ENCODE results near the gene C1orf226.
A peak's percentile ranks its signal among the peaks of the same experiment; 100 is the strongest.

Gene C1orf226

DNA sequence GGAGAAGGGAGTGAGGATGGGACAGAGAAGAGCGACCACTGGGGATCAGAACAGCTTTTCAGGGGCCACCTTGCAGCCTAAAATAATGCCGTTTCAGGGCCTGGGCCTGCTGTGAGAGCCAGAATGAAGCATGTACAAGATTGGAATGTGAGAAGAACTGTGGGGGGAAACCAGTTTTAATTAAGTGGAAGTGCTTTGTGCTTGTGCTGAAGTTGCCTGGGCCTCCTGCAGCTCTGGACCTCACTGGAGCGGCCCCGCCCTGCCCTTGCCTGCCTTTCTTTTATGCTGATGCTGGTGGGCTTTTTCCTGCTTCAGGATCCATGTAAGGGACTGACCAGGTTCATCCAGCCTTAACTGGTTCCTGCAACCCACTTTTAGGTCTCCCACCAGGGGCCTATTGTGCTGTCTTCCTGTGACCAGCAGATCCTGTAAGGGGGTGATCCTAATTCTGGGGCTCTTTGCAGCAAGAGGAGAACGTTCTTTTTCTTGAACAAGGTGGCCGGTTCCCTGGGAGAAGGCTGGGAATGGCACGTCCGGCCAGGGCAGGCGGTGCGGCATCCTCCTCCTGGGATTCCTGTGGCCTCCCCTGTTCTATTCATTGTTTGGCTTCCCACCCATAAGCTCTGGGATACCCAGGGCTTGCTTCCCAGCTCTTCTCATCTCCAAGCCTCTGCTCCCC, 3.2 kb downstream of the C1orf226 start:
- Mint-ChIP-seq H3K4me1 (peaks cover 8 to 12% of the 10 kb centered on the region in 2 donors), H3K27ac (no peak overlapping the region), H3K9me3 (no peaks in the 10 kb centered on the region), H3K4me3 (no peak overlapping the region), H3K27me3 (peaks cover 9 to 19% of the 10 kb centered on the region in 2 donors), H3K36me3 (no peaks in the 10 kb centered on the region)
- ATAC-seq (replicated peaks) (no peak), DNase-seq (no peak)

DNA sequence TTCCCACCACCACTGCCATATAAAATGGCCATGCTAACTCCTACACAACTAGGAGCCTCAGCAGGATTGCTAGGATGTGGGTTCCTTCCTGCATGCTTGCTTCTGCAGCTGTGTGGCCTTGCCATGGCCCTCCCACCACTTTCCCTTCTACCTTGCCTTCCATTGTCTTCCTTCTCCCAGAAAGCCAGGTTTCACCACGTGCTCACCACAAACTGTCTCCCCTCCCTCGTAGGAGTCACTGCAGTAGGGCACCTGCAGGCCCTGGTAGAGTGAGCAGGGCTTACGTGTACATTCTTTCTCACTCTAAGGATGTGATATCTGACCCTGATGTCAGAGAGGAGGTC, 3.7 kb downstream of the C1orf226 start:
- DNase-seq, result no peak
- peaks cover 8 to 17% of the 10 kb centered on the region in 2 donors for H3K4me1 Mint-ChIP-seq
- ATAC-seq (replicated peaks), result no peak
- H3K36me3 Mint-ChIP-seq, result no peaks in the 10 kb centered on the region
- H3K27ac Mint-ChIP-seq, result no peak overlapping the region
- H3K27me3 Mint-ChIP-seq, result peaks cover 10 to 22% of the 10 kb centered on the region in 2 donors
- no peaks in the 10 kb centered on the region for H3K9me3 Mint-ChIP-seq
- H3K4me3 Mint-ChIP-seq, result no peak overlapping the region

DNA sequence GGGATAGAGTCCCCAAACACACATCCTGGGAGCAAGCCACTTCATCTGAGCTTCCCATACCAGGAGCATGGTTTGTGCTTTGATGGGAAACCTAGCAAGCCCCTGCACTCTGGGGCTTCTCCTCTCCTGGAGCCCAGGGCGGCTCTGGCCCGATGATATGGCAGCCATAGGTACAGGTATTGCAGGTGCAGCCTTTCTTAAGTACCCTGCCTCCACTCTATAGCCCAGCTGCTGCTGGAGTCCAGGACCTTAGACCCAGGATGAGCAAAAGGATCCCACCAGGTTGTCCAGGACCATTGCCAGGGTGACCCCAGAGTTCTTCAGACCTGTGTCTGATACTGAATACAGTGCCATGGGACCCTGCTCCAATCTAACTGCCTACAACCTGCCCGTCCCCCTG, 4.2 kb downstream of the C1orf226 start:
- no peaks in the 10 kb centered on the region for H3K9me3 Mint-ChIP-seq
- peaks cover 14 to 26% of the 10 kb centered on the region in 2 donors for H3K27me3 Mint-ChIP-seq
- H3K4me1 Mint-ChIP-seq, result peaks cover 8 to 18% of the 10 kb centered on the region in 2 donors
- H3K4me3 Mint-ChIP-seq, result no peak overlapping the region
- ATAC-seq (replicated peaks) (no peak), DNase-seq (no peak)
- no peaks in the 10 kb centered on the region for H3K36me3 Mint-ChIP-seq
- no peak overlapping the region for H3K27ac Mint-ChIP-seq

- DNase-seq, result no peak
Measured at GRCh38 chr1:162386292-162387225, 5.0 kb downstream of the C1orf226 start.

GRCh38 chr1:162387226-162388082, 5.9 kb downstream of the C1orf226 start:
- ATAC-seq (replicated peaks), result no peak
- peaks cover 11 to 25% of the 10 kb centered on the region in 2 donors for H3K4me1 Mint-ChIP-seq
- DNase-seq, result no peak
- H3K27me3 Mint-ChIP-seq, result peaks cover 14 to 26% of the 10 kb centered on the region in 2 donors
- H3K4me3 Mint-ChIP-seq, result no peak overlapping the region
- no peak overlapping the region for H3K27ac Mint-ChIP-seq
- no peaks in the 10 kb centered on the region for H3K36me3 Mint-ChIP-seq
- H3K9me3 Mint-ChIP-seq, result no peaks in the 10 kb centered on the region

More at GRCh38 chr1:162386292-162387225, 5.0 kb downstream of the C1orf226 start:
- Mint-ChIP-seq H3K4me1 (peaks cover 8 to 18% of the 10 kb centered on the region in 2 donors), H3K27ac (no peak overlapping the region), H3K9me3 (no peaks in the 10 kb centered on the region), H3K27me3 (peaks cover 14 to 26% of the 10 kb centered on the region in 2 donors), H3K4me3 (no peak overlapping the region), H3K36me3 (no peaks in the 10 kb centered on the region)
- ATAC-seq (replicated peaks), result no peak

- no peak for ATAC-seq (replicated peaks)
- peaks cover 11 to 25% of the 10 kb centered on the region in 2 donors for H3K4me1 Mint-ChIP-seq
- DNase-seq, result no peak
- no peak overlapping the region for H3K27ac Mint-ChIP-seq
- H3K36me3 Mint-ChIP-seq, result no peaks in the 10 kb centered on the region
- no peak overlapping the region for H3K4me3 Mint-ChIP-seq
- peaks cover 14 to 26% of the 10 kb centered on the region in 2 donors for H3K27me3 Mint-ChIP-seq
- H3K9me3 Mint-ChIP-seq, result no peaks in the 10 kb centered on the region
Measured at GRCh38 chr1:162388083-162388594, 6.6 kb downstream of the C1orf226 start.

DNA sequence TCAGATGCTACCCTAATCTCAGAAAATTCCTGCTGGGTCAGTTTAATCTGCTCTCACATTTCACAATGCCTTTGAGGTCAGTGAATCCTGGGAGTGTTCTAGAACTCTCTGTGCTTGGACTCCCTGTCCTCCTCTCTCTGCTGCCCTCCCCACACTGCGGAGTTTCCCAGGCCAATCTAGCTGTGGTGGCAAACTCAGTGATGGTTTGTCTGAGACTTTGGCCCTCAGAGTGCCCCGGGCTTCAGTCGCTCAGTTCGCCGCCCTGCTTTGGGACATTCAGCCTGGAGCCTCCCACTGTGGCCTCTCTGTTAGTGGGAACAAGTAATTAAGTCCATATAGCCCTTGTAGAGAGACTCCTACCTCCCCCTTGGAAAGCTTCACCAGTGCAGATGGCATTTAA, 7.1 kb downstream of the C1orf226 start:
- ATAC-seq (replicated peaks) (no peak), DNase-seq (no peak)
- no peak overlapping the region for H3K4me3 Mint-ChIP-seq
- H3K36me3 Mint-ChIP-seq, result no peaks in the 10 kb centered on the region
- H3K9me3 Mint-ChIP-seq, result no peaks in the 10 kb centered on the region
- H3K4me1 Mint-ChIP-seq, result peaks cover 11 to 25% of the 10 kb centered on the region in 2 donors
- H3K27ac Mint-ChIP-seq, result no peak overlapping the region
- peaks cover 14 to 26% of the 10 kb centered on the region in 2 donors for H3K27me3 Mint-ChIP-seq

GRCh38 chr1:162389021-162389818, 7.7 kb downstream of the C1orf226 start:
- peak in 1 of 2 donors; percentile 34 for ATAC-seq (replicated peaks)
- DNase-seq, result no peak
- peaks cover 11 to 25% of the 10 kb centered on the region in 2 donors for H3K4me1 Mint-ChIP-seq
- H3K27me3 Mint-ChIP-seq, result peaks cover 14 to 26% of the 10 kb centered on the region in 2 donors
- no peaks in the 10 kb centered on the region for H3K36me3 Mint-ChIP-seq
- no peaks in the 10 kb centered on the region for H3K9me3 Mint-ChIP-seq
- H3K27ac Mint-ChIP-seq, result no peak overlapping the region
- no peak overlapping the region for H3K4me3 Mint-ChIP-seq

GRCh38 chr1:162389971-162390370, 8.4 kb downstream of the C1orf226 start:
- DNase-seq (no peak), ATAC-seq (replicated peaks) (no peak)
- Mint-ChIP-seq H3K4me3 (no peak overlapping the region), H3K4me1 (peaks cover 11 to 25% of the 10 kb centered on the region in 2 donors), H3K27me3 (peaks cover 14 to 26% of the 10 kb centered on the region in 2 donors), H3K27ac (no peak overlapping the region), H3K36me3 (no peaks in the 10 kb centered on the region), H3K9me3 (no peaks in the 10 kb centered on the region)

- DNase-seq (no peak), ATAC-seq (replicated peaks) (no peak)
- Mint-ChIP-seq H3K27ac (no peak overlapping the region), H3K4me3 (no peak overlapping the region), H3K9me3 (no peaks in the 10 kb centered on the region), H3K4me1 (peaks cover 11 to 25% of the 10 kb centered on the region in 2 donors), H3K36me3 (no peaks in the 10 kb centered on the region), H3K27me3 (peaks cover 11 to 26% of the 10 kb centered on the region in 2 donors)
Measured at GRCh38 chr1:162390396-162391185, 9.1 kb downstream of the C1orf226 start.

DNA sequence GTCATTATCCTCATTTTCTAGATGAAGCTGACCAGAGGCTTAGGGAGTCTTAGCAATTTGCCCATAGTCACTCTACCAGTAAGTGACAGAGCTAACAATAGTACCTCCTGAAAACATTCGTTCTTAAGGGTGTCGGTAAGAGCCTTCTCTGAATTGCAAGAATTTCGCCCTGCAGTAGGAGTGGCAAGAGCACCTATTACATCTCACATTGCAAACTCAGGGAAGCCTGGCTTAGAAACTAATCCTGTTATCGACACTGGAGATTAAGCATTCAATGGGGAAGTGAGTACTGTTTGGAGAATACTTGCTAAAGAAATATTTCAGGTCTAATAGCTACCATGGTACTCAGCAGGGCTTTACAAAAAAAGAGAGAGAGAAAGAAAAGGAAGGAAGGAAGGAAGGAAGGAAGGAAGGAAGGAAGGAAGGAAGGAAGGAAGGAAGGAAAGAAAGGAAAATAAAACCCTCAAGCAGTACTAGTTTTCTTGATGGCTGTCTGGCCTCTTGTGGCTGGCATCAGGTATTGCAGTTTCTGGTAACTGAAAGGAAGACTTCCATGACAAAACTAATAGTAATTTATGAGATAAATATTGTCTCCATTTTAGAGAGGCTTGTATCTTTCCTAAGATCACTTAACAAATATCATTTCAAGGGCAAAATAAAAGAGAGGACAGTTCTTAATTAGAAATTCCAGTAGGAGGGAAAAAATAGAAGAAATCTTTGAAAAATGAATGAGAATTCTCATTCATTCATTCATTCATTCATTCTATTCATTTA, 10.4 kb downstream of the C1orf226 start:
- Mint-ChIP-seq H3K27ac (no peak overlapping the region), H3K27me3 (peaks cover 23 to 29% of the 10 kb centered on the region in 2 donors), H3K4me3 (no peak overlapping the region), H3K9me3 (no peaks in the 10 kb centered on the region), H3K4me1 (peaks cover 11 to 25% of the 10 kb centered on the region in 2 donors), H3K36me3 (no peaks in the 10 kb centered on the region)
- DNase-seq (no peak), ATAC-seq (replicated peaks) (peak in 1 of 2 donors; percentile 46)

DNA sequence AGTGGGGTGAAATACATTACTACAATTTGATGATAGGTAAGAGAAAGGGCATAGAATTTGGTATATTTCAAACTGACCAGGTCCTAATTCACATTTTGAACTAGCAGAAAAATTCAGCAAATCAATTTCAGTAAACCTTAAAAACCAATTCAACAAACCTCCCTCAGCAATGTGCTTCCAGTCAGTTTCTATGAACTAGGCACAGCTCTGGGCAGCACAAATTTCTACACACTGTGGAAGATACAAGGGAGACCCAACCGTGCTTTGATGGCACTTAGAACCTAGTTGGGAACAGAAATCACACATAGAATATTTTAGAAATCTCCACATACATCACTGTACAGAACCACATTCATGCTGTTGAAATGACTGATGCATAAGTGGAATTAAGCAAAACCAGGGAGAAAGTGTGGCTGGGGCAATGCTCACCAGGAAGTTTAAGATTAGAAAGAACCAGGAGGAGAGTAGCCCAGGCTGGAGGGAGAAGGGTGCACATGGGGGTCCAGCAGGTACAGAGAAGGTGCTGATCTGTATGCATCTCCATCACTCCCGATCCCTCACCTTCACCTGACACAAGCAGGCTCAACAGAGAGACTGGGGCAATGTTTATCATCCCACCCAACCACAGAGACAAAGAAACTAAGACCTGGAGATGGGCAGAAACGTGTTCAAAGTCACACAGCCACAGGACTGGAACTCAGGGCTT, 14.8 kb downstream of the C1orf226 start:
- ATAC-seq (replicated peaks) (no peak), DNase-seq (no peak)
- Mint-ChIP-seq H3K4me3 (no peak overlapping the region), H3K27ac (no peak overlapping the region), H3K9me3 (no peaks in the 10 kb centered on the region), H3K27me3 (peaks cover 22 to 33% of the 10 kb centered on the region in 2 donors), H3K36me3 (no peaks in the 10 kb centered on the region), H3K4me1 (peaks cover 3 to 7% of the 10 kb centered on the region in 2 donors)
